Measurements from ENCODE around the gene CLVS2.

Gene CLVS2, protein sequence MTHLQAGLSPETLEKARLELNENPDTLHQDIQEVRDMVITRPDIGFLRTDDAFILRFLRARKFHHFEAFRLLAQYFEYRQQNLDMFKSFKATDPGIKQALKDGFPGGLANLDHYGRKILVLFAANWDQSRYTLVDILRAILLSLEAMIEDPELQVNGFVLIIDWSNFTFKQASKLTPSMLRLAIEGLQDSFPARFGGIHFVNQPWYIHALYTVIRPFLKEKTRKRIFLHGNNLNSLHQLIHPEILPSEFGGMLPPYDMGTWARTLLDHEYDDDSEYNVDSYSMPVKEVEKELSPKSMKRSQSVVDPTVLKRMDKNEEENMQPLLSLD

DNA sequence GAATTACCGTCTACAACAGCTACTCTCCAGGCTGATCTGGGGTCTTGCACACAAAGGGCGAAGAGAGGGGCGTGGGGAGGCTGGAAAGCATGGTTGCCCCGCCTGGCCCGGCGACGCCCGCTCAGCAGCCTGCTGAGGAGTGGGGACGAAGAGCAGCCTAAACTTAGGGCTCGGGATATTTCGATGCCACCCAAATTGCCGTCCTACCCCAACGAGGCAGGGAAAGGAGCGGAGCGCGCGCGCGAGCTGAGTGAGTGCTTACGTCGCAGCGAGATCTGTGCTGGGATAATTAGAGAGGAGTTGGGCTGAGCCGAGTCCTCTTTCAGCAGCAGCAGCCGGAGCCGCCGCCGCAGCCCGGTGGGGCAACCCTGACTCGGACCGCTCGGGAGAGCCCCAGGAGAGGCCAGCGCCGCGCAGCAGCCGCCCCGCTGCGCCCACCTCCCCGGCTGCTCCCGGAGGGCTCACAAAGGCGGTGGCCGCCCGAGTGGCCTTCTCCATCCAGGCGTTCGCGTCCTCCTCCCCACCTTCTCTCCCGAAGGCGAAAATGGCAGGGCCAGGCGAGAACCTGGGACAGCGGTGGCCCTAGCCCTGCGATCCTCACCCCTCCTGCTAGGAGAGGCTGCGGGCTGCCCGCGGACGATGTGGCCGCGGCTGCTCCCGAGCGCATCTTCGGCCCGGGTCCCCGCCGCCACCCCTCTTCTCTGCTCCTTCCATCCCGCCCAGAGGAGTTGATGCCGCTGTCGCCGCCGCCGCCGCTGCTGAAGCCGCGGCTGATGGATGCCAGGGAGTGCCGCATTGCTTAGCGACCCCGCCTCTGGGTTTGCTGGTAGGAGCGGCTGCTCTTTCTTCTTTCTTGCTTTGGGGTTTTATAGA is at the start of gene CLVS2:
TSS of gene CLVS2 (plus strand) at position 315 of the 873 bp plus-strand sequence. CDS start 1,543 bp downstream, outside the sequence.
- TF ChIP-seq ZFX (IDR thresholded peaks at IDR 0.05) = no peak
- TF ChIP-seq, protein P1, sequence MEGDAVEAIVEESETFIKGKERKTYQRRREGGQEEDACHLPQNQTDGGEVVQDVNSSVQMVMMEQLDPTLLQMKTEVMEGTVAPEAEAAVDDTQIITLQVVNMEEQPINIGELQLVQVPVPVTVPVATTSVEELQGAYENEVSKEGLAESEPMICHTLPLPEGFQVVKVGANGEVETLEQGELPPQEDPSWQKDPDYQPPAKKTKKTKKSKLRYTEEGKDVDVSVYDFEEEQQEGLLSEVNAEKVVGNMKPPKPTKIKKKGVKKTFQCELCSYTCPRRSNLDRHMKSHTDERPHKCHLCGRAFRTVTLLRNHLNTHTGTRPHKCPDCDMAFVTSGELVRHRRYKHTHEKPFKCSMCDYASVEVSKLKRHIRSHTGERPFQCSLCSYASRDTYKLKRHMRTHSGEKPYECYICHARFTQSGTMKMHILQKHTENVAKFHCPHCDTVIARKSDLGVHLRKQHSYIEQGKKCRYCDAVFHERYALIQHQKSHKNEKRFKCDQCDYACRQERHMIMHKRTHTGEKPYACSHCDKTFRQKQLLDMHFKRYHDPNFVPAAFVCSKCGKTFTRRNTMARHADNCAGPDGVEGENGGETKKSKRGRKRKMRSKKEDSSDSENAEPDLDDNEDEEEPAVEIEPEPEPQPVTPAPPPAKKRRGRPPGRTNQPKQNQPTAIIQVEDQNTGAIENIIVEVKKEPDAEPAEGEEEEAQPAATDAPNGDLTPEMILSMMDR (conservative IDR thresholded peaks at IDR 0.05) = no peak
- H3K27ac ChIP-seq = no peak within 1 kb of the TSS

DNA sequence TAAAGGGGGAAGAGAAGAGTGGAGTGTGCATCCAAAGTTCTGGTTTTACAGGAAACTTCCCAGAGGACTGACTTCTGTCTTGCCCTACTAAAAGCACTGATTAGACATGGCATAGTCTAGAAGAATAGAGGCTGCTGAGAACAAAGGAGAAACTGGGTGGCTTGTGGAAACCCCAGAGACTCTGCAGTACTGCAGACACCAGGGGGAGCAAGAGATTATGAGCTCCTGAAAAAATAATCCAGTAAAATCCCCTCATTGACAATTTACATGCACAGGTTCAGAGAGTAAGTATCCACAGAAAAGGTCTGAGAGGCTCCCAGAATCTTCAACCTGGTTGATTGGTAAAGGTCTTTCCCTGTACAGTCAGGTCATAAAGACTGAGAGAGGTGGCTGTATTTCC is 48.7 kb upstream of the CLVS2 start:
- no peak overlapping the region for H3K27ac ChIP-seq
- TF ChIP-seq, protein P1 (conservative IDR thresholded peaks at IDR 0.05) = peak; percentile 34
- TF ChIP-seq ZFX (IDR thresholded peaks at IDR 0.05) = no peak

DNA sequence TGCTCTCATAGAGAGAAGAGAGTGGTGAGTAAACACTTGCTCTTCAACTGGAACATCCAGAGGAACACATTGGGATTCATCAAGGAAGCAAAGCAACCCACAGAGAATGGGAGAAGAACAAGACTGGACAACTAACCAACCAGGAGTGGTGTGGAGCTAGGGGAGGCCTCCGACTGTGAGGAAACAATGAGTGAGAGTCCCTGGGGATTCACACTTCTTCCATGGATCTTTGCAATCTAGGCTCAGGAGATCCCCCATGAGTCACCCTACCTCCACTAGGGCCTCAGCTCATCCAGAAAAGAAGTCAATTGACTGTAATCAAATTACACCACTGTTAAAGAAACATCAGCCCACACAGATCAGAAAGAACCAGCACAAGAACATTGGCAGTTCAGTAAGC is 42.3 kb upstream of the CLVS2 start:
- TF ChIP-seq ZFX (IDR thresholded peaks at IDR 0.05) = no peak
- TF ChIP-seq, protein P1 (conservative IDR thresholded peaks at IDR 0.05) = no peak
- no peak overlapping the region for H3K27ac ChIP-seq

DNA sequence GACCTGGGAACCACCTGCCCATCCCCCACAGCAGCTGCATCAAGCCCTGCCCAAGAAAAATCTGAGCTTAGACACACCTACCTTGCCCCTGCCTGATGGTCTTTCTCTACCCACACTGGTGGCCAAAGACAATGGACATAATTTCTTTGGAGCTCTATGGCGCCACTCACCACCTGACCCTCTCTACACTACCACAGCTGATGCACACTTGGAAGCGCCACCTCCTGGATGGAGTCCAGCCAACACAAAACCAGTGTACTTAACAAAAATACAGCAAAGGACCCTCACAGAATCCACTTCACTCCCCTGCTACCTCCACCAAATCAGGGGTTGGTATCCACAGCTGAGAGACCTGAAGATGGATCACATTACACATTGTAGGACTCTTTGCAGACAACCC is 39.7 kb upstream of the CLVS2 start:
- no peak for TF ChIP-seq ZFX (IDR thresholded peaks at IDR 0.05)
- TF ChIP-seq, protein P1 (conservative IDR thresholded peaks at IDR 0.05) = no peak
- no peak overlapping the region for H3K27ac ChIP-seq

DNA sequence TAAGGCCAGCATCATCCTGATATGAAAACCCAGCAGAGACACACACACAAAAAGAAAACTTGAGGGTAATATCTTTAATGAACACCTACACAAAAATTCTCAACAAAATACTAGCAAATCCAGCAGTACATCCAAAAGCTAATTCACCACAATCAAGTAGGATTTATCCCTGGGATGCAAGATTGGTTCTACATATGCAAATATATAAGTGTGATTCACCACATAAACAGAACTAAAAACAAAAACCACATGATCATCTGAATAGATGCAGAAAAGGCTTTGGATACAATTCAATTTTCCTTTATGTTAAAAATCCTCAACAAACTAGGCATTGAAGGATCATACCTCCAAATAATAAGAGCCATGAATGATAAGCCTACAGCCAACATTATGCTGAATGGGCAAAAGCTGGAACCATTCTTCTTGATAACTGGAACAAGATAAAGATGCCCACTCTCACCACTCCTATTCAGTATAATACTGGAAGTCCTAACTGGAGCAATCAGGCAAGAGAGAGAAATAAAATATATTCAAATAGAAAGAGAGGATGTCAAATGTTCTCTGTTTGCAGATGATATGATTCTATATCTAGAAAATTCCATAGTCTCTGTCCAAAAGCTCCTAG is 33.9 kb upstream of the CLVS2 start:
- TF ChIP-seq, protein P1 (conservative IDR thresholded peaks at IDR 0.05) = no peak
- TF ChIP-seq ZFX (IDR thresholded peaks at IDR 0.05) = no peak
- H3K27ac ChIP-seq = no peak overlapping the region

DNA sequence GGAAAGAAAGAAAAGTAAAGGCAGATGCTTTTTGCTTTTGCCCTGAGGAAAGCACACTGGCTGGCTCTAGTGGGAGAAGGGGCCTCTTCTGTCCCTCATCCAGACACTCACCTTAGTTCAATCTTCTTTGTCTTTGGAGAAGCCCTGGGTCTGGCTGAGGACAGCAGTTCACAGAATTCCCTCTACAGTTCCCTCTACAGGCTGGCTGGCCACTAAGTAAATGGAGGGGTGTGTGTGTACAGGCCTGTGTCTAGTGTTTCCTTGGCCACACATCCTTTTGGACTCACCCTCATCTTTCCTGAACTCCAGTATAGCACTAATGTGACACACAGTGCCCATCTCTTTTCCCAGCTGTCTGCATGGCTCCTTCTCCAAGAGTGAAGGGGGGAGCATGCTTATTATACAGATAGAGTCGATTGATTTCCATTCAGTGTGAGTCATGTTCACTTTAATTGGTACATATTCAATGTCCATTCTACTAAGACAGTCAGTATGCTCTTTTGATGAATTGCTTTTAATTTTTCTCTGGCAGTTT is 26.0 kb upstream of the CLVS2 start:
- H3K27ac ChIP-seq = no peak overlapping the region
- TF ChIP-seq, protein P1 (conservative IDR thresholded peaks at IDR 0.05) = no peak; the same call in 1 of the 2 replicates
- no peak for TF ChIP-seq ZFX (IDR thresholded peaks at IDR 0.05)

All from C4-2B (cell line).